NCI-H128 (cell line): ENCODE results near the gene NDUFV3.
"Not testable (repeated sequence)": the region's sequence is repeated elsewhere in the genome, so short reads cannot be mapped to it uniquely, and the experiment has no call there.

Experiments used
- DNase-seq: peaks from one replicate; lab custom pipeline; 2025; ENCODE audit not compliant: unreplicated experiment; lab: John Stamatoyannopoulos, UW

Gene NDUFV3

GRCh38 chr21:42892931-42893755, at the start of gene NDUFV3:
Gene NDUFV3, plus strand, starts transcription at chr21:42893309. Its CDS starts 25 bp downstream, at chr21:42893334.
- peak; percentile 96 for DNase-seq

GRCh38 chr21:42844411-42845113, 48.5 kb upstream of the NDUFV3 start:
- DNase-seq = no peak

GRCh38 chr21:42845296-42845965, 47.7 kb upstream of the NDUFV3 start:
- no peak for DNase-seq

- no peak for DNase-seq
Measured at GRCh38 chr21:42846221-42846620, 46.9 kb upstream of the NDUFV3 start.

GRCh38 chr21:42847051-42847707, 45.9 kb upstream of the NDUFV3 start:
- DNase-seq = no peak

GRCh38 chr21:42847726-42848125, 45.4 kb upstream of the NDUFV3 start:
- no peak for DNase-seq

GRCh38 chr21:42848144-42848931, 44.8 kb upstream of the NDUFV3 start:
- DNase-seq = not testable (repeated sequence)

GRCh38 chr21:42848932-42849758, 44.0 kb upstream of the NDUFV3 start:
- no peak for DNase-seq

- no peak for DNase-seq
Measured at GRCh38 chr21:42849759-42850412, 43.2 kb upstream of the NDUFV3 start.

GRCh38 chr21:42850463-42850862, 42.6 kb upstream of the NDUFV3 start:
- DNase-seq = no peak

- no peak for DNase-seq
Measured at GRCh38 chr21:42850866-42851391, 42.2 kb upstream of the NDUFV3 start.

- DNase-seq = no peak
Measured at GRCh38 chr21:42851812-42852665, 41.1 kb upstream of the NDUFV3 start.

GRCh38 chr21:42852925-42853570, 40.1 kb upstream of the NDUFV3 start:
- no peak for DNase-seq

GRCh38 chr21:42853621-42854020, 39.5 kb upstream of the NDUFV3 start:
- no peak for DNase-seq

- no peak for DNase-seq
Measured at GRCh38 chr21:42854246-42855010, 38.7 kb upstream of the NDUFV3 start.

GRCh38 chr21:42855171-42855936, 37.8 kb upstream of the NDUFV3 start:
- DNase-seq = no peak
